Mesothelial cell of epicardium (in vitro differentiated cells): Measurements from ENCODE around the gene RRP1. TPM values are rescaled to one million over a fixed set of nuclear protein-coding genes. Genes with fewer than 3 reads are reported as not detected.

Experiments used
- DNase-seq, 2 experiments: peaks; one replicate each; pipeline ENCODE4 v3.0.0; 2021; ENCODE audit warnings: low spot score in 2 of 2; ENCODE audit not compliant: unreplicated experiment in 2 of 2
- H3K27ac Mint-ChIP-seq: 2 replicates; pipeline ENCODE4 v1.8.0; 2021; ENCODE audit warnings: mixed read lengths
- H3K27me3 Mint-ChIP-seq: 2 replicates; pipeline ENCODE4 v1.8.0; 2021; ENCODE audit warnings: low read depth, mixed read lengths
- H3K36me3 Mint-ChIP-seq: 2 replicates; pipeline ENCODE4 v1.8.0; 2021; ENCODE audit warnings: mixed read lengths
- H3K4me1 Mint-ChIP-seq: 2 replicates; pipeline ENCODE4 v1.8.0; 2021; ENCODE audit warnings: mixed read lengths
- H3K4me3 Mint-ChIP-seq: 2 replicates; pipeline ENCODE4 v1.8.0; 2021; ENCODE audit warnings: mild to moderate bottlenecking, moderate library complexity, mixed read lengths
- H3K9me3 Mint-ChIP-seq: 2 replicates; pipeline ENCODE4 v1.8.0; 2021; ENCODE audit warnings: mixed read lengths
- total RNA-seq: library from RNA; stranded (reverse); gene quantifications from 3 replicates; pipeline ENCODE4 v1.2.1, GENCODE V29; 2021
- TF ChIP-seq, protein P1 (sequence below): fragments of 200-600 bp; sonication (generic); IDR thresholded peaks from one replicate; pipeline ENCODE4 v1.5.0; 2021; ENCODE audit warnings: antibody characterized with exemption; ENCODE audit not compliant: unreplicated experiment

RRP1 gene
- total RNA-seq, 1 donor from 2014 or later, result 44.5 TPM

GRCh38 chr21:43800566-43800965 is 11.2 kb downstream of the RRP1 start:
- H3K9me3 Mint-ChIP-seq, result no peaks in the 10 kb centered on the region
- peaks cover 38% of the 10 kb centered on the region for H3K36me3 Mint-ChIP-seq
- H3K4me1 Mint-ChIP-seq, result no peaks in the 10 kb centered on the region
- TF ChIP-seq, protein P1, sequence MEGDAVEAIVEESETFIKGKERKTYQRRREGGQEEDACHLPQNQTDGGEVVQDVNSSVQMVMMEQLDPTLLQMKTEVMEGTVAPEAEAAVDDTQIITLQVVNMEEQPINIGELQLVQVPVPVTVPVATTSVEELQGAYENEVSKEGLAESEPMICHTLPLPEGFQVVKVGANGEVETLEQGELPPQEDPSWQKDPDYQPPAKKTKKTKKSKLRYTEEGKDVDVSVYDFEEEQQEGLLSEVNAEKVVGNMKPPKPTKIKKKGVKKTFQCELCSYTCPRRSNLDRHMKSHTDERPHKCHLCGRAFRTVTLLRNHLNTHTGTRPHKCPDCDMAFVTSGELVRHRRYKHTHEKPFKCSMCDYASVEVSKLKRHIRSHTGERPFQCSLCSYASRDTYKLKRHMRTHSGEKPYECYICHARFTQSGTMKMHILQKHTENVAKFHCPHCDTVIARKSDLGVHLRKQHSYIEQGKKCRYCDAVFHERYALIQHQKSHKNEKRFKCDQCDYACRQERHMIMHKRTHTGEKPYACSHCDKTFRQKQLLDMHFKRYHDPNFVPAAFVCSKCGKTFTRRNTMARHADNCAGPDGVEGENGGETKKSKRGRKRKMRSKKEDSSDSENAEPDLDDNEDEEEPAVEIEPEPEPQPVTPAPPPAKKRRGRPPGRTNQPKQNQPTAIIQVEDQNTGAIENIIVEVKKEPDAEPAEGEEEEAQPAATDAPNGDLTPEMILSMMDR, result no peak
- DNase-seq, result no peak
- H3K27me3 Mint-ChIP-seq, result no peaks in the 10 kb centered on the region
- H3K4me3 Mint-ChIP-seq, result no peak overlapping the region
- no peak overlapping the region for H3K27ac Mint-ChIP-seq

DNA sequence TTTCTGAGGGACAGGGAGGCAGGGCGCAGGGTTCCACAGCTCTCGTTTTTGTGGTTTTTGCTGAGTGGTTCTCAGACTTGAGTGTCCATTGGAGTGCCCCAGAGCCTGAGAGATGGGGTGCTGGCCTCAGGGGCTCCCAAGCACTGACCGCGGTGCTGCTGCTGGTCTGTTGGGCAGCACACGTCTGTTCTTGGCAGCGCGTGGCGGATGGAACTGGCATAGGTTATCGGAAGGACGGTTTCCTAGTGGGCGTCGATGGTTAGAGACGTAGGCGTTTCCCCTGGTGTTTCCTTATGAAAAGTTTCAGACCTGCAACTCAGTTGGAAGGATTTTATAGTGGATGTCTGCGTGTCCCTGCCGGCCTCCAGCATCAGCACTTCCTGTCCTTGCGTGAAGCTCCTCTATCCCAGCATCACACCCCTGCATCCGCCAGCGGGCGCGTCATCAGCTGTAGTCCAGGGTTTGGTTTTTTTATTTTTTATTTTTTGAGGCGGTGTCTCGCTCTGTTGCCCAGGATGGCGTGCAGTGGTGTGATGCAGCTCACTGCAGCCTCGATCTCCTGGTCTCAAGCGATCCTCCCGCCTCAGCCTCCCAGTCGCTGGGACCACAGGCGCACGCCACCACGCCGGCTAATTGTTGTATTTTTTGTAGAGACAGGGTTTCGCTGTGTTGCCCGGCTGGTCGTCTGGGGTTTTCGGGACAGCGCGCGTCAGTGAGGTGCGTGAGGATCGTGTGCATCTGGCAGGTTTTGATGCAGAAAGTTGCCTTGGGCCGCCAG is 11.8 kb downstream of the RRP1 start:
- H3K9me3 Mint-ChIP-seq, result no peaks in the 10 kb centered on the region
- no peak overlapping the region for H3K4me3 Mint-ChIP-seq
- peaks cover 38% of the 10 kb centered on the region for H3K36me3 Mint-ChIP-seq

DNA sequence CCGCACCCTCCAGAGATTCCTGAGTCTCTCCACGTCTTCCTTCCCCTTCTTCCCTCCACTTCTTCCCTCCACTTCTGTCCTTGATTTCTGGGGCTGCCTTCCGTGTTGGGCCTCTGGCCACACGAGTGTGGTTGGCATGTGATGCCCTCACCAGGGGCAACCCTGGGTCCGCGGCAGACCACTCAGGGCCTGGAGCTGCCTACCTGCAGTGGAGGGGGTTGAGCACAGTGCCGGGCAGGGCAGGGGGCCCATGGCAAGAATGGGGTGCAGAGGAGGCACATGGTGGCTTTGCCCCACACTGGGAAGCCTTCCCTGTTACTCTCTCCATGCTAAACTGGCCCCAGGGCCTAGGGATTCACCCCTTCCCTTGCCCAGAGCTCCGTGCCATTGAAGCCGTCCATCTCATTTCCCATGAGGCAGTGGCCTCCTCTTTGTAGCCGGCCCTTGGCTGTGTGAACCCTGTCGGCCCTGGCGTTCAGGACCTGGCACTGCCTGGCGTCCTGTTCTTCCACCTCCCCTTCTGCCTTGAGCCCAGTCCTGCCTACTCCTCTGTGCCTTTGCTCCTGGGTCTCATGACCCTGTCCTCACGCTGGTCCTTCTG is 13.4 kb downstream of the RRP1 start:
- TF ChIP-seq, protein P1, result no peak
- no peak for DNase-seq
- no peak overlapping the region for H3K27ac Mint-ChIP-seq
- no peaks in the 10 kb centered on the region for H3K4me1 Mint-ChIP-seq
- H3K9me3 Mint-ChIP-seq, result no peaks in the 10 kb centered on the region
- no peak overlapping the region for H3K4me3 Mint-ChIP-seq
- no peaks in the 10 kb centered on the region for H3K27me3 Mint-ChIP-seq
- peaks cover 27% of the 10 kb centered on the region for H3K36me3 Mint-ChIP-seq

More for the DNA sequence above, 11.8 kb downstream of the RRP1 start:
- Mint-ChIP-seq H3K4me1 (no peaks in the 10 kb centered on the region), H3K27ac (no peak overlapping the region), H3K27me3 (no peaks in the 10 kb centered on the region)
- no peak for DNase-seq
- TF ChIP-seq, protein P1, result no peak

GRCh38 chr21:43803558-43804300 is 14.4 kb downstream of the RRP1 start:
- Mint-ChIP-seq H3K4me1 (no peaks in the 10 kb centered on the region), H3K4me3 (no peak overlapping the region)

DNA sequence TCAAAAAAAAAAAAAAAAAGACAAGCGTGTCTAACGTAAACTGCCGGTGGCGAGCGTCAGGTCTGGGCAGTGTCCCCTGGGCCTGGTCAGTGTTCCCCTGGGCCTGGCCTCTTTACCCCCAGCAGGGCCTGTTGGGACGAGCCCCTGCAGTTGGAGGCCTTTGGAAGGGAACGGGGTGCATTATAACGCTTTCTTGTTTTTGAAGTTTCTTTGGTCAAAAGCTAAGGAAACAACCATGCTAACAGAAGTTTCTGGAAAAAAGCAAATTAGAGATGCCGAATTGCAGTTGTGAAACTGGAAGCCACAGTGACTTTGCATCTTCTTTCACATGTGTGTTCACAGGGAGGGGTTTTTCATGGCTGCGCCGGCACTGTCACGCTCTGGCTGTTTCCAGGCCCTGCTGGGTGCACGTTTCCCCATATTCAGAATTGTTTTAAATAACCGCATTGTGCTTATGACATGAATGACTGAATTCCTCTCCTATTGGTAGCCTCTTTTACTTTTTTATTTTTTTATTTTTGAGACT is 16.0 kb downstream of the RRP1 start:
- no peak for DNase-seq
- Mint-ChIP-seq H3K36me3 (peaks cover 15% of the 10 kb centered on the region), H3K4me1 (peaks cover 3% of the 10 kb centered on the region), H3K9me3 (no peaks in the 10 kb centered on the region), H3K4me3 (no peak overlapping the region), H3K27me3 (no peaks in the 10 kb centered on the region), H3K27ac (no peak overlapping the region)
- TF ChIP-seq, protein P1, result no peak

More at GRCh38 chr21:43803558-43804300, 14.4 kb downstream of the RRP1 start:
- DNase-seq, result no peak
- H3K27ac Mint-ChIP-seq, result no peak overlapping the region
- TF ChIP-seq, protein P1, result no peak
- H3K9me3 Mint-ChIP-seq, result no peaks in the 10 kb centered on the region
- H3K27me3 Mint-ChIP-seq, result no peaks in the 10 kb centered on the region
- peaks cover 21% of the 10 kb centered on the region for H3K36me3 Mint-ChIP-seq
